Retinal pigment epithelial cell (primary cell): ENCODE measurements around the gene RERE.
A peak's percentile ranks its signal among the peaks of the same experiment; 100 is the strongest.

ENCODE experiments used
- DNase-seq: peaks from one replicate; pipeline ENCODE4 v3.0.0-alpha.2; 2010; ENCODE audit warnings: low read depth
- H3K4me3 ChIP-seq: 2 replicates; pipeline ENCODE4 v1.5.1; 2011; ENCODE audit warnings: mild to moderate bottlenecking, low read length, control low read depth, moderate library complexity
- CTCF ChIP-seq: conservative IDR thresholded peaks from 2 replicates; pipeline ENCODE4 v1.5.1; 2011; ENCODE audit warnings: low read depth, low read length, control low read depth, inconsistent platforms

The RERE gene

GRCh38 chr1:8551613-8552489, 265.6 kb downstream of the RERE start:
- no peak for TF ChIP-seq CTCF
- H3K4me3 ChIP-seq = no peak overlapping the region
- no peak for DNase-seq

- TF ChIP-seq CTCF = no peak
- DNase-seq = no peak
These were observed 266.4 kb downstream of the RERE start for GRCh38 chr1:8551057-8551456.

GRCh38 chr1:8547791-8548190, 269.6 kb downstream of the RERE start:
- TF ChIP-seq CTCF = no peak
- no peak overlapping the region for H3K4me3 ChIP-seq
- no peak for DNase-seq

More at GRCh38 chr1:8551057-8551456, 266.4 kb downstream of the RERE start:
- H3K4me3 ChIP-seq = no peak overlapping the region

- H3K4me3 ChIP-seq = no peak overlapping the region
- TF ChIP-seq CTCF = no peak
- no peak for DNase-seq
These were observed 272.4 kb downstream of the RERE start for GRCh38 chr1:8545078-8545477.

GRCh38 chr1:8544644-8545043, 272.8 kb downstream of the RERE start:
- H3K4me3 ChIP-seq = no peak overlapping the region
- DNase-seq = no peak
- TF ChIP-seq CTCF = no peak

- no peak overlapping the region for H3K4me3 ChIP-seq
- DNase-seq = no peak
- no peak for TF ChIP-seq CTCF
These were observed 273.5 kb downstream of the RERE start for GRCh38 chr1:8543965-8544364.

GRCh38 chr1:8541961-8542521, 275.4 kb downstream of the RERE start:
- DNase-seq = peak; percentile 64
- no peak for TF ChIP-seq CTCF
- no peak overlapping the region for H3K4me3 ChIP-seq
